ENCODE results near the gene RFPL1.
"Not testable (repeated sequence)": the region's sequence is repeated elsewhere in the genome, so short reads cannot be mapped to it uniquely, and the experiment has no call there.

RFPL1 gene

GRCh38 chr22:29479417-29480261 lies 41.3 kb downstream of the RFPL1 start, which contains the start of gene NEFH:
Gene NEFH (plus strand): TSS chr22:29480218. CDS start chr22:29480263, 45 bp downstream.
- no peak for DNase-seq (ENCODE audit: low spot score)

- DNase-seq (ENCODE audit: low spot score): no peak
Observed at GRCh38 chr22:29480262-29480511, 41.8 kb downstream of the RFPL1 start.

DNA sequence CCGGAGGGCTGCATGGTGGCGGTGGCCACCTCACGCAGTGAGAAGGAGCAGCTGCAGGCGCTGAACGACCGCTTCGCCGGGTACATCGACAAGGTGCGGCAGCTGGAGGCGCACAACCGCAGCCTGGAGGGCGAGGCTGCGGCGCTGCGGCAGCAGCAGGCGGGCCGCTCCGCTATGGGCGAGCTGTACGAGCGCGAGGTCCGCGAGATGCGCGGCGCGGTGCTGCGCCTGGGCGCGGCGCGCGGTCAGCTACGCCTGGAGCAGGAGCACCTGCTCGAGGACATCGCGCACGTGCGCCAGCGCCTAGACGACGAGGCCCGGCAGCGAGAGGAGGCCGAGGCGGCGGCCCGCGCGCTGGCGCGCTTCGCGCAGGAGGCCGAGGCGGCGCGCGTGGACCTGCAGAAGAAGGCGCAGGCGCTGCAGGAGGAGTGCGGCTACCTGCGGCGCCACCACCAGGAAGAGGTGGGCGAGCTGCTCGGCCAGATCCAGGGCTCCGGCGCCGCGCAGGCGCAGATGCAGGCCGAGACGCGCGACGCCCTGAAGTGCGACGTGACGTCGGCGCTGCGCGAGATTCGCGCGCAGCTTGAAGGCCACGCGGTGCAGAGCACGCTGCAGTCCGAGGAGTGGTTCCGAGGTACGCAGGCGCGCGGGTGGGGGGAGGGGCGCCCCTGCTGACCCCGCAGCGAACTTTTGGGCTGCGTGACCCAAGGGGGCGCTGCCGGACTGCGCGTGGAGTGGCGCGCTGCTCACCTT lies 42.3 kb downstream of the RFPL1 start:
- DNase-seq (ENCODE audit: low spot score): peak; percentile 24

DNA sequence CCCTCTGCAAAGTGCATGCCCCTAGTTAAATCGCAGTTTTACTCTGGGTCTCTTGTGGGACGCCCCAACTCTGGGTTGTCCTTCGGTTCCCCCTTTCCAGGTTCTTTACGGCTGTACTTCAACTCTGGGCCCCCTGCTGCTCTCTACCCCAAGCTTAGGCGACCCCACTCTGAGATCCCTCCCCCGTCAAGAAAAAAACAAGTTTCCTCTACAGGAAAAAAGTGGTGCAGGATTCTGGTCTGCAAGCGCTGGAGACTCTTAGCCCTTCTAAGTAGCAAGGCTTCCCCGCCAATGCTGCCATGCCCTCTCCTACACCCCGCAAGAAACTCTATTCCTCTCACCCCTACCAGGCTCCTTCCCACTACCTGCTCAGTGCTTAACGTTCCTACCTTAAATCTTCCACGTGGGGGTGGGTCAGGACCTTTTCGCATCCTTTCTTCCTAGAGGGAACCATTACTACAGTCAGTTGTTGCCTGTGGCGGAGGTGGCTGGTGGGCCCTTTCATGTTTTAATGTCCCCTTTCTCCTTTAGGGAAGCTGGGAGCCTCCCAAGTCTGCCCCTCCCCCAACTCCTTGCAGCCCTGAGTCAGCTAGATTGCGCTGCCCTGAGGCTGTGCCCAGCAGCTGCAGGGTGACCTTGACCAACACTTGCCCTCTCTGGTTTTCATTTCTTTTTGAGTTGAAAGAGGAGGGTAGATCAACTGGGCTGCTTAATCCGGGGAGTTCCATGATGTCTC lies 43.0 kb downstream of the RFPL1 start:
- no peak for DNase-seq (ENCODE audit: low spot score)

DNA sequence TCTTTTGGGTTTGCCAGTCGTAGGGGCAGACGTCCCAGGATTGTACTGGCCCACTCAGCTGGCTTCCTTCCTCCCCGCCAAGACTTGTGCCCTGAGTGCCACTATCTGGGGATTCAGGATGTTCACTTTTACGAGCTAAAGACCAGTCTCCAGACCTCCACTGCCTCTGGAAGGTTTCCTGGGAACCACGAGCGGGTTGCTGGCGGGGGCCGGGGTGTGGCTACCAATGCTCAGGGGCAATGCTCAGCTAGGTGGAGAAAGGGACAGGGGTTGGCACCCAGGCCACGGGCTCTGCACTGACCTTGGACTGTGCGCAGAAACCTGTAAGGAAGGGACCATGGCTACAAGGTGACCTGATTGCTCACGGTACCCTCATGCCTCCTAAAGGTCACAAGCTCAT lies 43.9 kb downstream of the RFPL1 start:
- DNase-seq (ENCODE audit: low spot score): no peak

- no peak for DNase-seq (ENCODE audit: low spot score)
Observed at GRCh38 chr22:29482726-29483125, 44.3 kb downstream of the RFPL1 start.

DNA sequence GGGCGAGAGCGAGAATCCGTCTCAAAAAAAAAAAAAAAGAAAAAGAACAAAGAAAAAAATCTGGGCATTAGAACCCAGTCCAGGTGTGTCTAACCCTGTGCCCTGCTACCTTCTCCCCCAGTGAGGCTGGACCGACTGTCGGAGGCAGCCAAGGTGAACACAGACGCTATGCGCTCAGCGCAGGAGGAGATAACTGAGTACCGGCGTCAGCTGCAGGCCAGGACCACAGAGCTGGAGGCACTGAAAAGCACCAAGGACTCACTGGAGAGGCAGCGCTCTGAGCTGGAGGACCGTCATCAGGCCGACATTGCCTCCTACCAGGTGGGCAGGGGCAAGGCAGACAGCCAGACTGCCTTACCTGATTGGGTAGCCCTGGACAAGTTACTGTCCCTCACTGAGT lies 44.9 kb downstream of the RFPL1 start:
- no peak for DNase-seq (ENCODE audit: low spot score)

- DNase-seq (ENCODE audit: low spot score): no peak
Observed at GRCh38 chr22:29484642-29485041, 46.3 kb downstream of the RFPL1 start.

- DNase-seq (ENCODE audit: low spot score): no peak
Observed at GRCh38 chr22:29485448-29485847, 47.1 kb downstream of the RFPL1 start.

DNA sequence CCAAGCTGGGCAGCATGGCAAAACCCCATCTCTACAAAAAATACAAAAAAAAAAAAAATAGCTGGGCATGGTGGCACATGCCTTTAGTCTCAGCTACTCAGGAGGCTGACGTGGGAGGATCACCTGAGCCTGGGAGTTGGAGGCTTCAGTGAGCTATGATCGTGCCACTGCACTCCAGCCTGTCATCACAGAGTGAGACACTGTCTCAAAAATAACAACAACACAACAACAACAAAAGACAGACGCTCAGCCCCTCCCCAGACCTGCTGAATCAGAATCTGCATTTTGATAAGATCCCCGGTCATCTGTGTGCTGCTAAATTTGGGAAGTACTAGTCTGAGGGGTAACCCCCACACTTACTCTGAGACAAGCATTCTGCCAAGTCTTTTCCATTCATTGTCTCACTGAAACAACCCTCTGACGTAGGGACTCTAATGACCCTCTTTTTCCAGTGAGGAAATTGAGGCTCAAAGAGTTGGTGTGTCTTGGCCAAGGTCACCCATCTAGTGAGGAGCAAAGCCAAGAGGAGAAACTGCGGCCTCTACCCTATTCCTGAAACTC lies 49.1 kb downstream of the RFPL1 start:
- DNase-seq (ENCODE audit: low spot score): no peak

DNA sequence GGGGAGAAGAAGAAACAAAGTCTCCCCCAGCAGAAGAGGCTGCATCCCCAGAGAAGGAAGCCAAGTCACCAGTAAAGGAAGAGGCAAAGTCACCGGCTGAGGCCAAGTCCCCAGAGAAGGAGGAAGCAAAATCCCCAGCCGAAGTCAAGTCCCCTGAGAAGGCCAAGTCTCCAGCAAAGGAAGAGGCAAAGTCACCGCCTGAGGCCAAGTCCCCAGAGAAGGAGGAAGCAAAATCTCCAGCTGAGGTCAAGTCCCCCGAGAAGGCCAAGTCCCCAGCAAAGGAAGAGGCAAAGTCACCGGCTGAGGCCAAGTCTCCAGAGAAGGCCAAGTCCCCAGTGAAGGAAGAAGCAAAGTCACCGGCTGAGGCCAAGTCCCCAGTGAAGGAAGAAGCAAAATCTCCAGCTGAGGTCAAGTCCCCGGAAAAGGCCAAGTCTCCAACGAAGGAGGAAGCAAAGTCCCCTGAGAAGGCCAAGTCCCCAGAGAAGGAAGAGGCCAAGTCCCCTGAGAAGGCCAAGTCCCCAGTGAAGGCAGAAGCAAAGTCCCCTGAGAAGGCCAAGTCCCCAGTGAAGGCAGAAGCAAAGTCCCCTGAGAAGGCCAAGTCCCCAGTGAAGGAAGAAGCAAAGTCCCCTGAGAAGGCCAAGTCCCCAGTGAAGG lies 50.9 kb downstream of the RFPL1 start:
- DNase-seq (ENCODE audit: low spot score): not testable (repeated sequence)

- no peak for DNase-seq (ENCODE audit: low spot score)
Observed at GRCh38 chr22:29491012-29491411, 52.6 kb downstream of the RFPL1 start.

Data from CD4-positive, alpha-beta T cell treated with Interleukin-15 for 4 hours (primary cell).